K562 (cell line): ENCODE results near the gene CLCF1. TPM values are rescaled to one million over a fixed set of nuclear protein-coding genes. Genes with fewer than 3 reads are reported as not detected.

ENCODE experiments used
- ATAC-seq: fragments of 200-7000 bp; cut with Tn5 transposase; 3 replicates; pipeline ENCODE4 v1.9.1; 2020; ENCODE audit warnings: moderate library complexity
- BruUV-seq: library from RNA; stranded (reverse); fragments of 400-500 nt; replicated peaks from 2 replicates; lab custom pipeline; 2021; lab: Mats Ljungman, UMichigan
- CTCF ChIA-PET: fragments of 300-600 bp; formaldehyde crosslinking; extraction: SDS; loops from one replicate; lab custom pipeline; 2021; ENCODE audit warnings: low intra/inter-chr PET ratio; lab: Yijun Ruan, JAX
- POLR2A ChIA-PET: fragments of 300-600, 350-650 bp; sonication (Branson Sonifier 250); formaldehyde crosslinking; extraction: SDS; loops from one replicate; lab custom pipeline; 2021; ENCODE audit warnings: antibody characterized with exemption, inconsistent platforms; lab: Yijun Ruan, JAX
- DNase-seq, 4 experiments: peaks; one replicate each; pipeline versions ENCODE4 v3.0.0 to v3.0.0-alpha.2; 2011 to 2018; ENCODE audit warnings: low spot score in 3 of 4, mixed read lengths in 3 of 4; ENCODE audit errors: extremely low read depth in 1 of 4
- FAIRE-seq: peaks from 2 replicates; lab custom pipeline; 2011; peaks lifted over from hg19 to GRCh38; lab: Jason Lieb, UNC
- H2AFZ ChIP-seq: 2 replicates; pipeline ENCODE4 v1.6.0; 2011; ENCODE audit warnings: low read depth, low read length, control low read depth, inconsistent platforms
- H3K27ac ChIP-seq: fragments of 200-600 bp; 3 replicates; pipeline ENCODE4 v1.8.0; 2011; ENCODE audit warnings: low read depth, mild to moderate bottlenecking, control low read depth, inconsistent platforms, low read length, moderate library complexity, mixed read lengths; ENCODE audit errors: extremely low read depth
- H3K27me3 ChIP-seq, 2 experiments: fragments of 300-600 bp in 1 of 2; 2 replicates in 1 of 2; 3 replicates in 1 of 2; pipeline versions ENCODE4 v1.6.0 to v1.8.0; 2011; ENCODE audit warnings: inconsistent platforms in 2 of 2, low read length in 2 of 2, mild to moderate bottlenecking in 1 of 2, mixed read lengths in 1 of 2, moderate library complexity in 1 of 2; ENCODE audit not compliant: control insufficient read depth in 2 of 2, insufficient read depth in 2 of 2
- H3K36me3 ChIP-seq: fragments of 300-600 bp; 3 replicates; pipeline ENCODE4 v1.8.0; 2011; ENCODE audit warnings: mild to moderate bottlenecking, low read length, inconsistent platforms; ENCODE audit not compliant: control insufficient read depth, insufficient read depth
- H3K4me1 ChIP-seq, 2 experiments: fragments of 200-600 bp in 1 of 2; replicated peaks in 1 of 2; 2 replicates in 1 of 2; 3 replicates in 1 of 2; pipeline versions ENCODE4 v1.5.1 to v1.8.0; 2011; ENCODE audit warnings: inconsistent platforms in 2 of 2, low read length in 2 of 2, mild to moderate bottlenecking in 1 of 2, mixed read lengths in 1 of 2, moderate library complexity in 1 of 2; ENCODE audit not compliant: control insufficient read depth in 2 of 2, insufficient read depth in 2 of 2
- H3K4me2 ChIP-seq: 2 replicates; pipeline ENCODE4 v1.6.1; 2011; ENCODE audit warnings: low read length, control low read depth, inconsistent platforms, mixed read lengths; ENCODE audit not compliant: insufficient read depth
- H3K4me3 ChIP-seq: fragments of 200-600 bp; sonication (generic), shearing (Covaris generic); 2 replicates; pipeline ENCODE4 v1.5.1; 2016; ENCODE audit warnings: control low read depth, inconsistent platforms
- H3K79me2 ChIP-seq: fragments of 200-600 bp; 3 replicates; pipeline ENCODE4 v1.8.0; 2011; ENCODE audit warnings: low read length, inconsistent platforms; ENCODE audit not compliant: control insufficient read depth, insufficient read depth
- H3K9ac ChIP-seq, 2 experiments: 2 replicates each; pipeline versions ENCODE4 v1.6.0 to v1.6.1; 2011; ENCODE audit warnings: low read depth in 2 of 2, low read length in 2 of 2, control low read depth in 1 of 2, inconsistent platforms in 1 of 2, mild to moderate bottlenecking in 1 of 2, mixed read lengths in 1 of 2; ENCODE audit not compliant: insufficient read depth in 1 of 2
- H3K9me1 ChIP-seq: one replicate; pipeline ENCODE4 v1.6.0; 2011; ENCODE audit warnings: inconsistent platforms, mild to moderate bottlenecking, low read length, moderate library complexity; ENCODE audit not compliant: control insufficient read depth, insufficient read depth
- H3K9me3 ChIP-seq: replicated peaks from 2 replicates; pipeline ENCODE4 v1.5.1; 2011; ENCODE audit warnings: low read depth, low read length, inconsistent platforms; ENCODE audit not compliant: control insufficient read depth, insufficient read depth
- H4K20me1 ChIP-seq: replicated peaks from 2 replicates; pipeline ENCODE4 v1.6.1; 2011; ENCODE audit warnings: low read length, inconsistent platforms, mixed read lengths; ENCODE audit not compliant: control insufficient read depth, insufficient read depth
- CBX5 ChIP-seq: IDR thresholded peaks from 2 replicates; pipeline ENCODE4 v1.6.1; 2014; ENCODE audit warnings: low read depth, borderline replicate concordance
- FOXJ2 ChIP-seq: fragments of 200-800 bp; sonication (Bioruptor generic); IDR thresholded peaks from 2 replicates; pipeline ENCODE4 v1.6.1; 2016; ENCODE audit warnings: missing genetic modification characterization, missing compliant biosample characterization
- HDAC6 ChIP-seq: IDR thresholded peaks from 2 replicates; pipeline ENCODE4 v1.6.1; 2012; ENCODE audit warnings: low read depth, mild to moderate bottlenecking, control low read depth, inconsistent platforms, low read length, moderate library complexity
- IRF9 ChIP-seq: fragments of 450-650 bp; IDR thresholded peaks from 2 replicates; pipeline ENCODE4 v1.6.1; 2016; ENCODE audit warnings: missing biosample characterization, missing genetic modification characterization
- RFX5 ChIP-seq: IDR thresholded peaks from 2 replicates; pipeline ENCODE4 v1.6.1; 2011; ENCODE audit warnings: low read depth, mild to moderate bottlenecking, improper control_type of control experiment, low read length
- RNF2 ChIP-seq: sonication (generic); IDR thresholded peaks from 2 replicates; pipeline ENCODE4 v1.6.1; 2016
- SMAD2 ChIP-seq: fragments of 150-350 bp; IDR thresholded peaks from 2 replicates; pipeline ENCODE4 v1.6.1; 2014; ENCODE audit warnings: low read depth, mild to moderate bottlenecking, low read length
- ZNF551 ChIP-seq: fragments of 250-450 bp; sonication (Bioruptor Pico); IDR thresholded peaks from 2 replicates; pipeline ENCODE4 v1.5.0; 2021; ENCODE audit warnings: mild to moderate bottlenecking, moderate library complexity
- ZNF766 ChIP-seq: fragments of 200-800 bp; sonication (Bioruptor generic); conservative IDR thresholded peaks from 2 replicates; pipeline ENCODE4 v1.6.1; 2016; ENCODE audit warnings: missing genetic modification characterization, missing compliant biosample characterization
- WGBS: fragments of 100-300 bp; shearing (Covaris generic); methylation state at CpG from one replicate; pipeline ENCODE4 v1.1.6; 2016; ENCODE audit warnings: low coverage, mixed read lengths; ENCODE audit not compliant: insufficient coverage; ENCODE audit errors: missing lambda C conversion rate; 5-methylcytosine and 5-hydroxymethylcytosine counted together
- in situ Hi-C: fragments of 300-500 bp; cut with MboI; formaldehyde crosslinking; loops from 4 replicates; pipeline ENCODE4 v1.15.0; 2018; ENCODE audit warnings: inconsistent platforms, mixed read lengths
- intact Hi-C: fragments of 100-400 bp; cut with micrococcal nuclease; formaldehyde crosslinking; loops from 2 replicates; pipeline ENCODE4 v1.14.2; 2022
- polyA plus RNA-seq, 8 experiments: library from polyadenylated mRNA; depleted of rRNA in 4 of 8; stranded (reverse) in 5 of 8; unstranded in 3 of 8; fragments of >200 nt; fragmentation: Nextera tagmentation in 2 of 8; fragmentation: Illumina TruSeq in 1 of 8; extraction: Ambion mirVana in 2 of 8; extraction: Trizol in 1 of 8; gene quantifications; 2 replicates each; pipeline versions ENCODE4 v1.2.1 to v1.2.3, GENCODE V29; 2011 to 2014; ENCODE audit warnings: inconsistent platforms in 1 of 8, missing spikeins in 1 of 8
- total RNA-seq, 7 experiments: library from RNA; depleted of rRNA in 6 of 7; stranded (reverse); fragments of >200 nt in 6 of 7; fragmentation: Illumina TruSeq in 2 of 7; extraction: Trizol in 2 of 7; gene quantifications; 2 replicates each; pipeline versions ENCODE4 v1.2.1 to v1.2.3, GENCODE V29; 2011 to 2021; ENCODE audit warnings: low replicate concordance in 1 of 7

The CLCF1 gene
- total and polyA plus RNA-seq, 9 of the 15 experiments (the other 6 are each of a cell fraction or from before 2014, with no cell fraction given) = 0.49 to 5.8 (median 3.0) TPM

GRCh38 chr11:67415501-67416304 is 42.3 kb upstream of the CLCF1 start, which contains the start of gene CARNS1:
CARNS1 (plus strand) TSS chr11:67415678; CDS start chr11:67416200, 522 bp downstream.
- Histone ChIP-seq H3K36me3 (no peaks in the 10 kb centered on the region), H3K9me1 (no peaks in the 10 kb centered on the region), H3K9ac (peak within 1 kb of the TSS in 1 of 2 experiments; percentile 38; a peak in 1 of 4 replicates), H3K27ac (no peak within 1 kb of the TSS), H3K27me3 (no peaks in the 10 kb centered on the region), H3K4me1 (peaks cover 27 to 73% of the 10 kb centered on the region in 2 experiments), H3K4me2 (no peak within 1 kb of the TSS), H3K9me3 (no peaks in the 10 kb centered on the region), H3K79me2 (peaks cover 7% of the 10 kb centered on the region; the same call in 1 of the 3 replicates), H2AFZ (no peak within 1 kb of the TSS), H4K20me1 (no peaks in the 10 kb centered on the region; the same call in 1 of the 2 replicates), H3K4me3 (no peak within 1 kb of the TSS)
- DNase-seq (no peak), FAIRE-seq (no peak), ATAC-seq (no peak)
- WGBS = 46% methylated on average over 7 of the region's 67 CpGs
- ChIA-PET CTCF (no interaction called here), POLR2A (no interaction called here)
- BruUV-seq = no TSS peak
- TF ChIP-seq IRF9 (no peak), SMAD2 (no peak), RNF2 (no peak), RFX5 (no peak), CBX5 (no peak), ZNF551 (CRISPR knock-in tag) (no peak), HDAC6 (no peak), ZNF766 (CRISPR knock-in tag) (no peak), FOXJ2 (tag) (no peak)
- intact Hi-C loops (no loop called here), in situ Hi-C loops (no loop called here)
